Keratinocyte (primary cell): ENCODE measurements around the gene TMEM187. TPM values are rescaled to one million over a fixed set of nuclear protein-coding genes. Genes with fewer than 3 reads are reported as not detected.

Source experiments
- DNase-seq: peaks from one replicate; pipeline ENCODE4 v3.0.0-alpha.2; 2011; ENCODE audit warnings: low read depth, missing footprints, low spot score
- FAIRE-seq: peaks from 2 replicates; lab custom pipeline; 2011; peaks lifted over from hg19 to GRCh38; lab: Jason Lieb, UNC
- H2AFZ ChIP-seq: 2 replicates; pipeline ENCODE4 v1.6.0; 2012; ENCODE audit warnings: low read length, control low read depth, inconsistent platforms; ENCODE audit not compliant: control insufficient read depth
- H3K27ac ChIP-seq: 2 replicates; pipeline ENCODE4 v1.5.1; 2011; ENCODE audit warnings: low read length; ENCODE audit not compliant: control insufficient read depth, insufficient read depth
- H3K27me3 ChIP-seq: 3 replicates; pipeline ENCODE4 v1.6.0; 2011; ENCODE audit warnings: low read length; ENCODE audit not compliant: control insufficient read depth, insufficient read depth; ENCODE audit errors: extremely low read depth
- H3K36me3 ChIP-seq, 2 experiments: 2 replicates in 1 of 2; 3 replicates in 1 of 2; pipeline ENCODE4 v1.5.1; 2011; ENCODE audit warnings: low read length in 2 of 2, mild to moderate bottlenecking in 1 of 2; ENCODE audit not compliant: control insufficient read depth in 2 of 2, insufficient read depth in 2 of 2; ENCODE audit errors: extremely low read depth in 1 of 2
- H3K4me1 ChIP-seq: 3 replicates; pipeline ENCODE4 v1.5.1; 2011; ENCODE audit warnings: low read length; ENCODE audit not compliant: control insufficient read depth, insufficient read depth; ENCODE audit errors: extremely low read depth
- H3K4me2 ChIP-seq: 3 replicates; pipeline ENCODE4 v1.6.0; 2011; ENCODE audit warnings: low read depth, low read length; ENCODE audit not compliant: control insufficient read depth, insufficient read depth; ENCODE audit errors: extremely low read depth
- H3K4me3 ChIP-seq, 3 experiments: fragments of 200-600 bp in 1 of 3; sonication (generic) in 1 of 3; 2 replicates in 2 of 3; 3 replicates in 1 of 3; pipeline ENCODE4 v1.5.1; 2011 to 2016; ENCODE audit warnings: low read length in 3 of 3, mild to moderate bottlenecking in 3 of 3, control low read depth in 2 of 3, inconsistent platforms in 1 of 3, low read depth in 1 of 3, mixed read lengths in 1 of 3, mixed run types in 1 of 3, moderate library complexity in 1 of 3; ENCODE audit not compliant: control insufficient read depth in 2 of 3, insufficient read depth in 2 of 3; ENCODE audit errors: extremely low read depth in 1 of 3
- H3K79me2 ChIP-seq: 2 replicates; pipeline ENCODE4 v1.6.0; 2012; ENCODE audit warnings: low read length; ENCODE audit not compliant: control insufficient read depth, insufficient read depth
- H3K9ac ChIP-seq: 3 replicates; pipeline ENCODE4 v1.6.0; 2011; ENCODE audit warnings: low read length; ENCODE audit not compliant: control insufficient read depth, insufficient read depth; ENCODE audit errors: extremely low read depth
- H3K9me1 ChIP-seq: 3 replicates; pipeline ENCODE4 v1.6.0; 2011; ENCODE audit warnings: low read length; ENCODE audit not compliant: control insufficient read depth, insufficient read depth; ENCODE audit errors: extremely low read depth
- H3K9me3 ChIP-seq: 2 replicates; pipeline ENCODE4 v1.5.1; 2012; ENCODE audit warnings: low read depth, low read length; ENCODE audit not compliant: control insufficient read depth
- H4K20me1 ChIP-seq: 3 replicates; pipeline ENCODE4 v1.6.0; 2011; ENCODE audit warnings: low read length; ENCODE audit not compliant: control insufficient read depth, insufficient read depth; ENCODE audit errors: extremely low read depth
- EZH2 ChIP-seq: IDR thresholded peaks from one replicate; pipeline ENCODE4 v1.6.1; 2012; ENCODE audit warnings: inconsistent platforms, mild to moderate bottlenecking, low read length, moderate library complexity
- dilution Hi-C: fragments of 300-500 bp; cut with MboI; formaldehyde crosslinking; loops from one replicate; pipeline ENCODE4 v1.7.0; 2020; ENCODE audit warnings: low sequenced_read_pairs; ENCODE audit not compliant: extremely low pct_ligation_motif_present
- polyA plus RNA-seq, 5 experiments: library from polyadenylated mRNA; depleted of rRNA in 3 of 5; stranded (reverse) in 3 of 5; stranded (forward) in 1 of 5; unstranded in 1 of 5; fragments of >200 nt; gene quantifications; 1 replicate in 1 of 5; 2 replicates in 3 of 5; 3 replicates in 1 of 5; pipeline versions ENCODE4 v1.2.1 to v1.2.3, GENCODE V29; 2011 to 2012; ENCODE audit warnings: missing spikeins in 2 of 5, low read depth in 1 of 5, low replicate concordance in 1 of 5
- TF ChIP-seq, protein P1 (sequence below), 3 experiments: IDR thresholded peaks in 1 of 3; conservative IDR thresholded peaks in 1 of 3; optimal IDR thresholded peaks in 1 of 3; 2 replicates in 2 of 3; 3 replicates in 1 of 3; pipeline versions ENCODE3 to v1.5.1; 2011; ENCODE audit warnings: low read length in 3 of 3, mild to moderate bottlenecking in 3 of 3, moderate library complexity in 2 of 3, control low read depth in 1 of 3, inconsistent platforms in 1 of 3; ENCODE audit not compliant: insufficient read depth in 2 of 3; ENCODE audit errors: extremely low read depth in 1 of 3

Gene TMEM187
- polyA plus RNA-seq, 1 donor (not counting 4 experiments of a cell fraction or from before 2014, with no cell fraction given): 6.6 TPM

DNA sequence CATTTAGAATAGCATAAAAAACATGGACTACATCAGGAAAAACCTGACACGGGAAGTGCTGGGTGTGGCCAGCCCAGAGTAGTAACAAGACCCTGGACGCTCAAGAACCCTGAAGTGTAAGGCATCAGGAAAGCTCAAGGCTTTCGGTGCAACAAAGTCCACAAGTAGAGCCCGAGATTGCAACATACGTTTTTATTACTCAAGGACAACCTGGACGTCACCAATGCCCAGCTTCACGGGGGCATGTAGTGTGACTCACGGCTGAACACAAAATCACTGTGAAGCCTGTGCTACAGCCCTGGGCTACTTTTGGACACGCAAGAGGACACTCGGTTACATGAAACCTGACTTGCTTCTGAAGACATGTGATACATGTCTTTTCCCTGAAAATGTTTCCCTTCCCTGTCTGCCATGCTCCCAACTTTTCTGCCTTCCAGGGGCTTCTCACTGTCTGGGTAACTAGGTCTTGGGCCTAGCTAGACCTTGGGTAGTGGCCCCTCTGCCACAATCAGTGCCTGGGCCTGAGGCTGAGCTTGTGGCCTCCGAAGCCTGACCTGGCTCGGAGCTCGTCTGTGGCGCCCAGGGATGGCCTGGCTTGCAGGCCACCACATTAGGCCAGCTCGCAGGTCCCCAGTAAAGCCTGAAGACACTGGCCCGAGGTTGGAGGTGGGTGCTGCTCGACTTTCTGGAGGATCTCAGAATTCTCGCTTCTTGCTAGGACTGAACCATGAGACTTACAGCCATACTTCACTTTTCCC lies 38.0 kb downstream of the TMEM187 start:
- Histone ChIP-seq H3K9me3 (no peaks in the 10 kb centered on the region), H2AFZ (no peak overlapping the region), H3K27me3 (no peaks in the 10 kb centered on the region), H3K36me3 (peaks cover 1 to 3% of the 10 kb centered on the region in 2 experiments), H3K4me2 (no peak overlapping the region), H3K9ac (no peak overlapping the region), H3K27ac (no peak overlapping the region), H3K4me3 (no peak overlapping the region), H3K79me2 (no peaks in the 10 kb centered on the region), H4K20me1 (no peaks in the 10 kb centered on the region), H3K9me1 (no peaks in the 10 kb centered on the region), H3K4me1 (no peaks in the 10 kb centered on the region)
- no peak for FAIRE-seq
- dilution Hi-C loops: no loop called here
- no peak for DNase-seq
- no peak for TF ChIP-seq EZH2
- TF ChIP-seq, protein P1, sequence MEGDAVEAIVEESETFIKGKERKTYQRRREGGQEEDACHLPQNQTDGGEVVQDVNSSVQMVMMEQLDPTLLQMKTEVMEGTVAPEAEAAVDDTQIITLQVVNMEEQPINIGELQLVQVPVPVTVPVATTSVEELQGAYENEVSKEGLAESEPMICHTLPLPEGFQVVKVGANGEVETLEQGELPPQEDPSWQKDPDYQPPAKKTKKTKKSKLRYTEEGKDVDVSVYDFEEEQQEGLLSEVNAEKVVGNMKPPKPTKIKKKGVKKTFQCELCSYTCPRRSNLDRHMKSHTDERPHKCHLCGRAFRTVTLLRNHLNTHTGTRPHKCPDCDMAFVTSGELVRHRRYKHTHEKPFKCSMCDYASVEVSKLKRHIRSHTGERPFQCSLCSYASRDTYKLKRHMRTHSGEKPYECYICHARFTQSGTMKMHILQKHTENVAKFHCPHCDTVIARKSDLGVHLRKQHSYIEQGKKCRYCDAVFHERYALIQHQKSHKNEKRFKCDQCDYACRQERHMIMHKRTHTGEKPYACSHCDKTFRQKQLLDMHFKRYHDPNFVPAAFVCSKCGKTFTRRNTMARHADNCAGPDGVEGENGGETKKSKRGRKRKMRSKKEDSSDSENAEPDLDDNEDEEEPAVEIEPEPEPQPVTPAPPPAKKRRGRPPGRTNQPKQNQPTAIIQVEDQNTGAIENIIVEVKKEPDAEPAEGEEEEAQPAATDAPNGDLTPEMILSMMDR (optimal IDR thresholded peaks at IDR 0.05 in 1 of 3, IDR thresholded peaks at IDR 0.05 in 1 of 3, conservative IDR thresholded peaks at IDR 0.05 in 1 of 3; ENCODE audit: extremely low read depth in 1 of 3, insufficient read depth in 2 of 3, low read length in 3 of 3): no peak

DNA sequence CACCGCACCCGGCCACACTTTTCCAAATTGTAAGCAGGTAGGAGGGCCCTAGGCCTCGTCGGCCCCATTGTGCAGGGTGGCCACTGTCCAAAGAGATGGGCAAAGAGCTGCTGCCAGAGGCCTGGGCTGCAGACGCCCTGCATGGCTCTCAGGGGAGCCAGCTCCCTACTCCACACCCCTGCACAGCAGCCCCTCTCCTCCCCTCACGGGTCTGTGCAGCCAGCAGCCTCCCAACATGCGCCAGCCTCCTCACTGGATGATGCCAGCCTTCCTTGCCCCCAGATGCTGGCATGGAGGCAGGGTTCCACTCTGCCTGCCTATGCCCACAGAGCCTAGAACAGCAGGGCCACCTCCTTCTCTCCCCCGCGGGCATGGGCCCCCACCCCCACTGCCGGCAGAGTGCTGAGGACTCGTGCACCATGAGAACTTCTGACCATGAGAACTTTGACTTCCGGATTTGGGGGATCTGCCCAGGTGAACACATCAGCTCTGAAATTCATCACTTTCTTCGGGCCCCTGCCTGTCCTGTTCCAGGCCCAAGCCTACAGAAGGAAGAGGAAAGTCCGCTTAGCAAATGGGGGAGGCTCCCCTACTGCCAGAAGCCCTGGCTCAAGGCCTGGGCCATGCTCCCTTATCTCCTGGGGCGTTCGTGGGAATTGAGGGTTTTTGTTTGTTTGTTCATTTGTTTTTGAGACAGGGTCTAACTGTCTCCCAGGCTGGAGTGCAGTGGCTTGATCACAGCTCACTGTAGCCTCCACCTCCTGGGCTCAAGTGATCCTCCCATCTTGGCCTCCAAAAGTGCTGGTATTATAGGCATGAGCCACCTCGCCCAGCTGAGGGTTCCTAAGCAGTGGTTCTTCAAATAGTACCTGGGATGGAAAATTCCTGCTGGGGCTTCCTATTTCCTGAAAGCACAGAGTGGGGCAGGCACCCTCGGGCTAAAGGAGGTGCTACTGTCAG lies 39.1 kb downstream of the TMEM187 start:
- no peak overlapping the region for H3K27ac ChIP-seq
- no peak overlapping the region for H3K9ac ChIP-seq
- H3K9me1 ChIP-seq: no peaks in the 10 kb centered on the region
- FAIRE-seq (no peak), DNase-seq (no peak)
- TF ChIP-seq, protein P1 (optimal IDR thresholded peaks at IDR 0.05 in 1 of 3, IDR thresholded peaks at IDR 0.05 in 1 of 3, conservative IDR thresholded peaks at IDR 0.05 in 1 of 3; ENCODE audit: extremely low read depth in 1 of 3, insufficient read depth in 2 of 3, low read length in 3 of 3): no peak
- TF ChIP-seq EZH2: no peak
- no peaks in the 10 kb centered on the region for H4K20me1 ChIP-seq
- H3K4me2 ChIP-seq: no peak overlapping the region
- no peak overlapping the region for H3K4me3 ChIP-seq
- peaks cover 1 to 3% of the 10 kb centered on the region in 2 experiments for H3K36me3 ChIP-seq
- no peaks in the 10 kb centered on the region for H3K27me3 ChIP-seq
- no peaks in the 10 kb centered on the region for H3K4me1 ChIP-seq
- no peaks in the 10 kb centered on the region for H3K9me3 ChIP-seq
- dilution Hi-C loops: no loop called here
- H2AFZ ChIP-seq: no peak overlapping the region
- H3K79me2 ChIP-seq: no peaks in the 10 kb centered on the region
